NK-92 (cell line): Measurements from ENCODE around the gene SPATA13.
"Not testable (repeated sequence)": the region's sequence is repeated elsewhere in the genome, so short reads cannot be mapped to it uniquely, and the experiment has no call there.

Source experiments
- DNase-seq: peaks from one replicate; lab custom pipeline; 2025; ENCODE audit not compliant: unreplicated experiment; lab: John Stamatoyannopoulos, UW

Gene SPATA13

DNA sequence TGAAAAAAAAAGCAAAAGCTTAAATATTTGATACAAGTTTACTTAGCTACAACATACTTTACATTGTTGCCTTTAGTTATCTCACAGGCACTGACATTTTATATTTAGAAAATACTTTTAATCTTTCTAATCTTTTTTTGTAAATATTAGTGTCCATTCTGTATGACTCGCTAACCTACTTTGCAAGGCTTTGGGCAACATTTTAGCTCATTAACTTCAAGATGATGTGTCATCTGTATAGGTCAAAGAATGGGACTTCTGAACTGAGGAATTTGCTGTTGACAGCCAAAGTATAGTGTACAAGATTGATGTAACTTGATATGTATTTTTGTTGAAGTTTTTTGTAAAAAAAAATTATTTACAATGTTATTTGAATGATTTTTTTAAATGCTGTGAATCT lies 146.1 kb downstream of the SPATA13 start:
- DNase-seq: no peak

DNA sequence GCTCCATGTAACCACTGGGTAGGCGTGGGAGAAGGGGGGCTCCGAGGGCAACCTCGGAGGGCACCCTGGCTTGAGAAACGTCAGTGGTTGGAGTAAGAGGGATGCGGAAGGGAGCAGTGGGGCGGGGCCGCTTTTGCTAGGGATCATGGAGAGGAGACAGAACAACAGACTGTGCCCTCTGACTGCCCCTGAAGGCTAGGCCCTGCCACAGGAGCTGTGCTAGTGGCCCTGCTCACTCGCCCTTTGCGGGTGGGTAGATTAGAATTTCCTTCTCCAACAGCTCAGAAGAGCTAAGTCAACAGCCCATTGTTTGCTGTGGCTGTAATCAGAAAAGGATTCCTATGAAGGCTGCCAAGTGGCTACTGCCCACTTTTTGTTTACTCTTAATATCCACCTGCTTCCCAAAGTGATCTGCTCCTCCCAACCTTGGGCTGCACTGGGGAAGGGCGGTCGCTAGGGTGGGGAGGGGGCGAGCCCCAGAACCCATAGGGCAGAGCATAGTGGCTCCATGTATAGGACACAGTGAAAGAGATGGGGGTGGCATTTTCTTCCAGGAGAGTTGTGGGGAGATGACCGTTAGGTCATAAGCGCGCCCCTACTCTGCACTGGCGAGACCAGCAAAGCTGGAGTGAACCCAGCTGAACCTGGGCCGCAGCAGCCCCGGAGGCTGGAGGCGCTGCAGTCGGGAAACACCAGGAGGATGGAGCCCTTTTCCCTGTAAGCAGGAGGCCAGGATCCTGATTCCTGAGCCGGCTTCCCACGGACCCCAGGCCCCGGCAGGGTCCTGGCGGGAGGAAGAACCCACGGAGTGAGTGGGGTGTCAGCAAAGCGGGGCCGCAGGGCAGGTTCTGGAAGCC lies 146.9 kb downstream of the SPATA13 start:
- DNase-seq: no peak

DNA sequence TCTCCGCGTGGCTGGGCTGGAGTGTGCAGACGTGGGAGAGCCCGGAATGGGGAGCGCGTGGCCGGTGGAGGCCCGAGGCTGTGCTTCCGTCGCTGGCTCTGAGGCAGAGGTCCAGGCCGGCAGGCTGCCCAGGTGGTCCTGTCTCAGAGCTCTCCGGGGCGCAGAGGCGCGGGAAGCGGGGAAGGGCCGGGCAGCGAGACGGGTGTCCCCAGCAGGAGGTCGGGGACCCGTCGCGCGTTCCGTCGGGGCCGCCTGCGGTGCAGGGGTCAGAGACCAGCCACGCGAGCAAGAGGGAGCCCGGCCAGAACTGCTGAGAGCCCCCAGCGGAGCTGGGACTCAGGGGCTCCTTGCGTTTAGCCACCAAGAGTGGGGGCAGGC lies 147.5 kb downstream of the SPATA13 start:
- DNase-seq: no peak

DNA sequence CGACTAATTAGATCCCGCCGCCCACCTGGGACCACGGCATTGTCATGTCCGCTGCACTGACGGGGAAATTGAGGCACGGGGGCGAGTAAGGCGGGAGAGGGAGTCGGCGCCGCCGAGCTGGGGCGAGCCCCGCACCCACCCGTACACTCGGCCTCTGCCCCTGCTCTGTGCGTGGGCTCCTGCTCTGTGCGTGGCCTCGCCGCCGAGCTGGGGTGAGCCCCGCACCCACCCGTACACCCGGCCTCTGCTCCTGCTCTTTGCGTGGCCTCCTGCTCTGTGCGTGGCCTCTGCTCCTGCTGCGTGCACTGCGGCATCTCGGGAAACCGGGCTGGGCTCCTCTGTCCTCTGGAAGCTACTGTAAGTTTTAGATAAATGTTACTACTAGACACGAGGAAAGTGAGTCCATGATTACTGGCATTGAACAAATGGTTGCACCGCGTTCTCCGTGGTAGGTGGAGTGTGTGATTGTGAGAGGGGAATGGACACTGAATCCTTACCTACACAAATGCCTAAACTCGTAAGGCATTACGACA lies 148.0 kb downstream of the SPATA13 start:
- DNase-seq: no peak

DNA sequence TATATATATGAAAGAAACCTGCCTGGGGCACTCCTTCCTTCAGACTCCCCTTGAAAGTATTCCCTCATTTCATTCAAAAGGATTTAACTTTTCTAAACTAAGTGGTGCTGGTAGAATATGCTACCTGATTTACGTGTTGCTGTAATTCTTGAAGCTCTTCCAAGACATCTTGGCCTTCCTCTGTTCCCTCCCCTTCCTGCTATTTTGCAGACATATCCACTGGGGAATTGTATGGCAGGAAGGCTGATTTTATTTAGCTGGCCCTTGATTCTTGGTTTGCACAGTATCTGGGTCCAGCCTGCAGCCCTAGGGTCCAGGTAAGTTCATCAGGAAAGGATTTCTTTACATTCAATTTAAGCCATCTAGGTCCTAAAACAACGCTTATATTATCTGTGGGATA lies 148.8 kb downstream of the SPATA13 start, which contains the start of gene C1QTNF9:
Gene C1QTNF9, plus strand, starts transcription at position 281 of the 400 bp plus-strand sequence. CDS start 6,424 bp downstream, outside the sequence.
- not testable (repeated sequence) for DNase-seq

DNA sequence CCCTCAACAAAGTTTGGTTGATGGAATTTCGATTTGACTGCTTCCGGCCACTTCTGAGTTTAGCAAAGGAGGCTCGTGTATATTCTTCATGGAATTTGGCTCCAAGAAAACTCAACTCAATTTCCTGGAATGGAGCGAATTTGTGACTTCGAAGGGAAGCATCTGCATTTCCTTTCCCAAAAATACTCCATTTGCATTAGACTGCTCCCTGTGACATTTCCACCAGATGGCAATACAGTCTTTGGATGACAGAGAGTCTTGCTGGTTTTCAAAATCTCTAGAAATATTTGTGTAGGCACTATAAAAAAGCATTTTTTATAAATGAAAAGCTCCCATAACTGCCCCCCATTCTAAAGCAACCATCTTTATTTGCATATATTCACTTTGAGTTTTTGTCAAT lies 152.9 kb downstream of the SPATA13 start:
- DNase-seq: no peak

DNA sequence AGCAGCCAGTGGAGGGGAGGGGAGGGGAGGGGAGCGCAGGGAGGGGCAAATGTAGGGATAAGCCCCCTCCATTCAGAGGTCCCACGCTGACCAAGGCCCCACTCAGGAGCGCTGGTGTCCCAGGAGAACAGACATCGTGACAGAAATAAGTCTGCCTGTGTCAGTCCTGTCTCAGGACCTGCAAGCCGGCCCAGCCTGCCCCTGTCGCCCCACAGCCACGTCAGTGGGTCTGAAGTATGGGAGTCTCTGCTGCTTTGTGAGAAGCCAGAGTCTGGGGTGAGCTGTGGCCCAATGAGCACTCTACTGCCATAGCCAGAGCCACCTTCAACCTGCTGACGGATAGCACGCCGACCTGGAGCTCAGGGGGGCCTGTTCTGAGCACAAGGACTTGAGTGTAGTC lies 157.3 kb downstream of the SPATA13 start:
- not testable (repeated sequence) for DNase-seq

DNA sequence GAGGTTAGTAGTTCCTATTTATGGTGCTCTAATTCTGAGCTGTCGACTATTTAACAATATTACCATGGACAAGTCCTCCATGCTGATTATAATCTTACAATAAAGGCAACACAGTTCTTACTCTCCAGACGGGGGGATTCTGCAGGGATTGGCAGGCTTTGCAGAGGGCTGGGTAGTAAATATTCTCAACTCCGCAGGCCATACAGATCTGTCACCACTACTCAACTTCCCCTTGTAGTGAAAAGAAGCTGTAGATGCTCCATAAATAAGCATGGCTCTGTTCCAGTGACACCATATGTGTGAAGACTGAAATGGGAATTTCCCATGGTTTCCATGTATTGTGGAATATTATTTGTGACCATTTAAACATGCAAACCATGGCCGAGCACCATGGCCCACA lies 158.4 kb downstream of the SPATA13 start:
- DNase-seq: not testable (repeated sequence)

DNA sequence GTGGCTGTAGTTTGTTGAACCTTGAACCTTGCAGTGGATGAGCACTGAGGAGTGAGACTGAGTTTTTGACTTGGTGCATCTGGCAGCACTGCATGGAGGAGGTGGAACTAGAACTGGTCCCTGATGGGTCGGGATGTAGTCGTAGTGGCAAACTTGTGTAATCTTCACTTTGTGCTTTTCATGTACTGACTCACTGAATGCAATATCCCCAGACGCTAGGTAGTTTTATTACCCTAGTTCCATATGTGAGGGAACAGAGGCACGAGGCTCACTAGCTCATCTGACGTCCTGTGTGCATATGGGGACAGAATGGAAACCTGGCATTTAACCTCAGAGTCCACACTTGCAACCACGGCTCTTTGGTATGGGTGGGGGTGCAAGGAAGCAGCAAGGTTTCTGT lies 159.1 kb downstream of the SPATA13 start:
- DNase-seq: not testable (repeated sequence)

DNA sequence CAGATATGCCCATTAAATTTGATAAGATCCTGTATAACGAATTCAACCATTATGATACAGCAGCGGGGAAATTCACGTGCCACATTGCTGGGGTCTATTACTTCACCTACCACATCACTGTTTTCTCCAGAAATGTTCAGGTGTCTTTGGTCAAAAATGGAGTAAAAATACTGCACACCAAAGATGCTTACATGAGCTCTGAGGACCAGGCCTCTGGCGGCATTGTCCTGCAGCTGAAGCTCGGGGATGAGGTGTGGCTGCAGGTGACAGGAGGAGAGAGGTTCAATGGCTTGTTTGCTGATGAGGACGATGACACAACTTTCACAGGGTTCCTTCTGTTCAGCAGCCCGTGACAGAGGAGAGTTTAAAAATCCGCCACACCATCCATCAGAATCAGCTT lies 160.9 kb downstream of the SPATA13 start:
- DNase-seq: not testable (repeated sequence)

DNA sequence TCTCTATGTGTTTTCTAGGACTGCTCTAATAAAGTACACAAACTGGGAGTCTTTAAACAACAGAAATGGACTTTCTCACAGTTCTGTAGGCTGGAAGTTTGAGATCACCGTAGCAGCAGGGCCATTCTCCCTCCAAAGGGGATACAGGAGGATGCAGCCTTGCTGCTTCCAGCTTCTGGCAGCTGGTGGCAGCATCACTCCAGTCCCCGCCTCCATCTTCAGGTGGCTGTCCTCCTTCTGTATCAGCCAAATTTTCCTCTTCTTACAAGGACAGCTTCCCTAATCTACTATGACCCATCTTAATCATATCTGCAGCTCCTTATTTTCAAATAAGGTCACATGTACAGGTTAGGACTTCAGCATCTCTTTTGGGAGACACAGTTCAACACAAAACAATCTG lies 161.9 kb downstream of the SPATA13 start:
- not testable (repeated sequence) for DNase-seq

DNA sequence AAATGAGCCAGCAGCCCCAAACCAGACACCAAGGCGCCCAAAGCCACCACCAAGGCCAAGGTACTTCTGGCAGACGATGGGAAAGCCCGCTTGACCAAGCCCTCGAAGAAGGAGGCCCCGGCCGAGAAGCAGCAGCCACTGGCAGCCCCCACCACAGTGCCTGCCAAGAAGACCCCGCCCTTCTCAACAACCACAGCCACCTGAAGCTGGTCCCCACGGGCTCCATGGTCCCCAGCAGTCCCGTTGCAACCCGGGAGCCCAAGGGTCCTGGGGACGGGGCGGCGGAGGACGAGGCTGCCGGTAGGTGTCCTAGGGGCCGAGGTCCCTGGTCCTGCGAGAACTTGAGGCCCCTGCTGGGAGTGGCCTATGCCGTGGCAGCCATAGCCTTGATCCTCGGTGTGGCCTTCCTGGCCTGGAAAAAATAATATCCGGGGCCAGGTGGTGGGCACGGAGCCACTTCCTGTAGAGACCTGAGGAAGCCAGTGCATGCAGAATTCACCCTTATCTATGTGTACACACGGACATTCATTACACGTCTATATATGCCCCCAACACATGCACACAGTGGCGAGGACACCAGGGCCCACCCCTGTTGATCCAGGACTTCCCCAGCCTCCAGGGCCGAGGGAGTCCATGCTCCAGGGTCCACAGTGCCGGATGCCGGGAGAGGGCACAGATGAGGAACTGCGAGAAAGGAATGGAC lies 162.7 kb downstream of the SPATA13 start:
- DNase-seq: no peak

DNA sequence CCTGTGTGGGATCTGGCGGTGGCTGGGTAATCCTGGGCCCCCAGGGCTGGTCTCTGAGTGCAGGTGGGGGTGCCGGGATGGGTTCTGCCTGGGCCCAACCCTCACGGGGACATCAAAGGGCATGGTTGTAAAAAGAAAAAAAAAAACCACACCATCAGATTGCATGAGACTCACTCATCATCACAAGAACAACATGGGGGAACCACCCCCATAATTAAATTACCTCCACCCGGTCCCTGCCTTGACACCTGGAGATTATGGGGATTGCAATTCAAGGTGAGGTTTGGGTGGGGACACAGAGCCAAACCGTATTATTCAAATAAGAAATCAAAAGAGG lies 163.2 kb downstream of the SPATA13 start:
- DNase-seq: no peak

DNA sequence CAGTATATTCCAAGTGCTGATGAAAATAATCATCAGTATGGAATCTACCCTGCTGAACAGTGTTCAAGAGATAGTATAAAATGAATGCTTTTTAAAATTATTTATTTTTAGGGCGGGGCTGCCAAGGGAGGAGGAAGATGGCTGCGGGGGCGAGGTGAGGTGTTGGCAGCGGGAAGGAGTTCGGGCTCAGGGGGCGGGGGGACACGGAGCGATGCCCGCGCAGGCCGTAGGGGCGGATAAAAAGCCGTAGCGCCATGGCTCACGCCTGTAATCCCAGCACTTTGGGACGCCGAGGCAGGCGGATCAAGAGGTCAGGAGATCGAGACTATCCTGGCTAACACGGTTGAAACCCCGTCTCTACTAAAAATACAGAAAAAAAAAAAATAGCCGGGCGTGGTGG lies 167.1 kb downstream of the SPATA13 start:
- not testable (repeated sequence) for DNase-seq

DNA sequence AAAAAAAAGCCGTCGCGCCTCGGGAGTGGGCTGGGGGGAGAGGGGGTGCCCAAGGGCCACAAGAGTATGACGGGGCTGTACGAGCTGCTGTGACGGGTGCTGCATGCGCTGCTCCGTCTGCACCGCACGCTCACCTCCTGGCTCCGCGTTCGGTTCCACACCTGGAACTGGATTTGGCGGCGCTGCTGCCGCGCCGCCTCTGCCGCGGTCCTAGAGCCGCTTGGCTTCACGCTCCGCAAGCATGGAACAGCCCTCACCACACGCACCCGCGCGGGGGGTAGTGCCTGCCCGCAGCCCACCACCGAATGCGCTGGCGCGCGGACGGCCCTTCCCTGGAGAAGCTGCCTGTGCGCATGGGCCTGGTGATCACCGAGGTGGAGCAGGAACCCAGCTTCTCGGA lies 167.6 kb downstream of the SPATA13 start:
- DNase-seq: no peak

DNA sequence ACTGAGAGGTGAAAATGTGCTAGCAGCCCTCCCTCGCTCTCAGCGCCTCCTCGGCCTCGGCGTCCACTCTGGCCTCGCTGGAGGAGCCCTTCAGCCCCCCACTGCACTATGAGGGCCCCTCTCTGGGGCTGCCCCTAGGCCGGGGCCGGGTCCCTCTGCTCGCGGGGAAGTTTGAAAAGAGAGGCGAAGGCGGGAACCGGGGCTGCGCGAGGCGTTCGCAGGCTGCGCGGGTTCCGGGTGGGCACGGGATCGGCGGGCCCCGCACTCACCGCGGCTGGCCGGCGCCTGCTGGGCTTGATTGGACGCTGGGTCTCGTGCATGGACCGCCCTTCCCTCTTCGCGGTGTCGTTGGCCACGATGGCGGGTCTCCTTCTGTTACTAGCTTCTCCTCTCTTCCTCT lies 178.2 kb downstream of the SPATA13 start:
- no peak for DNase-seq

DNA sequence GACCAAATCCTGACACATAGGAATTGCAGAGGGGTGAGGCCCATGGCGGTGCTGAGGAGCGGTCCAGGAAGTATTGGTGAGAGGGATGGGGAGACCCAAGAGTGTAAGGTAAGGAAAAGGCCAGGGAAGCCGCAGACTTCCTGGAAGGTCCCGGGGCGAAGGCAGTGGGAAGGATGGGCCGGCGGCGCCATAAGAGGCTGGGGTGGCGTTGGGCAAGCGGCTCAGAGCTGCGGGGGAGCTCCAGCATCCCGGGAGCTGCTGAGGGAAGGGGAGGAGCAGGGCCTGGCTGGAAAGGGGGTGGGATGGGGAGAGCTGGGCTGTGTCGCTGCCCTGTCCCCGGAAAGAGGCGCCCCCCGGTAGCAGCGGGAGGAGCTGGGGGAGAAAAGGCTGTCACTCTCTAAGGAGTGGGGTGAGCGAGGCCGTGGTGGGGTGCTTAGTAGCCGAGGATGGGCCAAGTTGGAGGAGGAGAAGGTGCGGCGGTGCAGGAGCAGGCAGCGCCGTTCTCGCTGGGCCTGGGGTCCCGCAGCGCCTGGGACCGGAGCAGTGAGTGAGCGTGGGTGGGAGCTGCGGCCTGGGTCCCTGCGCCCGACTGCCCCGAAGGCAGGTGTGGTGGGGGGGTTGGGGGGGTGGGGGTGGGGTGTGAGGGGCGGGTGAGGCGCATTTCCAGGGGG lies 179.6 kb downstream of the SPATA13 start:
- DNase-seq: no peak

DNA sequence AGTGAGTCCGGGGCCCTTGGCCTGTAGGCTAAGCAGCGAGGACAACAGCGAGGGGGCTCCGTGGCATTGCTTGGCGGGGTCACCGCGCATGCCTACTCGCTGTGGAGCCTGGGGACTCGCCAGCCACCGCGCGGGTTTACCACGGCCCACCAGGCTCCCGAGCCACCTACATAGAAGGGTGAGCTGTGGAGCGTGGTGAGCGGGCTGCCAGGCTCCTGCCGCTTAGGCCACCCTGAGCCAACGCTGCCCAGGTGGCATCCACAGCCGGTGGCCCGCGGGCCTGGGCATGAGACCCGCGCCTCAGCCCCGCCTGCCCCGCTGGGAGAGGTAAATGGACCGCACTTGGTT lies 180.1 kb downstream of the SPATA13 start:
- DNase-seq: no peak

DNA sequence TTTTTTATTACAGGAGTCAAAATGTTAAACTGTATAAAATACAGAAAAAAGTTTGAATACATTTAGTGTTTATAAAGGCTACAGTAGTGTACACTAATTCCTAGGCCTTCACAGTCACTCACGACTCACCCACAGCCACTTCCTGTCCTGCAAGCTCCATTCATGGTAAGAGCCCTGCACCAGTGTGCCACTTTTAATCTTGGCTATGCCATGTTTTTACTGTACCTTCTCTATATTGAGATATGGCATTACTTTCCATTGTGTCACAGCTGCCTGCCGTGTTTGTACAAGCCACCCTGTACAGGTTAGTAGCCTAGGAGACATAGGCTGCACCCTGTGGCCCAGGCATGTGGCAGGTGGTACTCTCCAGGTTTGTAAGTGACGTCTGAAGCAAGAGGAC lies 180.9 kb downstream of the SPATA13 start:
- DNase-seq: no peak

DNA sequence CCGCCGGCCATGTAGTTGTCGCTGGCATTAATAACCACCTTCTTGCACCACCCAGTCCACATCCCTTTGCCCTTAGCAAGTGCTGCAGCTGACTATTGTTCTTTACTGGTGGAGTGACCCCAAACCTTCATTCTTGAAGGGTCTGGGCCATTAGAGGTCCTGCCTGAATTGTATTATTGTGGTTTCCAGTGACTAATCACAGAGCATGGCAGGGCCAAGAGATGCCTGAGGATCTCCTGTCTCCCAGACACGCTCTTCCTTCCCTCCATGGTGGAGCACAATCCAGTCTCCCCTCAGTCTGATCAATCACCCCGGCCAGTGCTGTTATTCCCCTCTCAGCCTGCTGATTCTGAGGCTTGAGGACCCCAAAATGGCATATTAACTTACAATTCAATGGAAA lies 187.9 kb downstream of the SPATA13 start:
- no peak for DNase-seq

DNA sequence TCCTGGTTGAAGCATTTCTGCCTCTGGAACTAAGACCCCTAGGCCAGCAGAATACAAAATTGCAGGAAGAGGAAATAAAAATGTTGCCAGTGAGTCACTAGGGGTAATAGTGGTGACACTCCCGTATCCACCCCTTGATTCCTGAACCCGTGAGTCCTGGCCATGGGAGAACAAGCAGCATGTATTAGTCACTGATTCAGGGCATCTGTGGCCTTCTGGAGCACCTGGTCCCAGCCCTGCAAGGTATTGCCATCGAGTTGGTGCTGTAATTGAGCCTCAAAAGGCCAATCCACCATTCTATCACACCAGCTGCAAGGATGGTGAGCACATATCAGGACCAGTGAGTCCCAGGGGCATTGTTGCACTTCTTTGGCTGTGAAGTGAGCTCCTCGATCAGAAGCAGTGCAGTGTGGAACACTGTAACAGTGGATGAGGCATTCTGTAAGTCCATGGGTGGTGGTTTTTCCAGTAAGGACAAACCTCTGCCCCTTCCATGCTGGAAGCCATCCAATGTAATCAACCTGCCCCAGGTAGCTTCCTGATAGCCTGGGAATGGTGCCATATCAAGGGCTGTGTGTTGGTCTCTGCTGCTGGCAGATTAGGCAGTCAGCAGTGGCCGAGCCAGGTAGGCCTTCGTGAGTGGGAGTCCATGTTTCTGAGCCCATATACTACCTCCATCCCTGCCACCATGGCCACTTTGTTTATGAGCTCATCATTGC lies 188.4 kb downstream of the SPATA13 start:
- DNase-seq: no peak
